ENCODE results near the gene KMT2B. TPM values are rescaled to one million over a fixed set of nuclear protein-coding genes. Genes with fewer than 3 reads are reported as not detected.

KMT2B gene
- total RNA-seq, 1 experiment from 2014 or later = 2.8 TPM

- DNase-seq (ENCODE audit: low read depth) = no peak
Observed at GRCh38 chr19:35784503-35785338, 66.9 kb downstream of the KMT2B start.

GRCh38 chr19:35785339-35785627 is 67.5 kb downstream of the KMT2B start:
- in situ Hi-C loops (cut with HindIII; ENCODE audit: low pct_unique_long_range_greater_than_20kb, low sequenced_read_pairs) = no loop called here
- DNase-seq (ENCODE audit: low read depth) = no peak

More at GRCh38 chr19:35784503-35785338, 66.9 kb downstream of the KMT2B start:
- in situ Hi-C loops (cut with HindIII; ENCODE audit: low pct_unique_long_range_greater_than_20kb, low sequenced_read_pairs) = no loop called here

- DNase-seq (ENCODE audit: low read depth) = no peak
- in situ Hi-C loops (cut with HindIII; ENCODE audit: low pct_unique_long_range_greater_than_20kb, low sequenced_read_pairs) = no loop called here
Observed at GRCh38 chr19:35786299-35787160, 68.7 kb downstream of the KMT2B start.

DNA sequence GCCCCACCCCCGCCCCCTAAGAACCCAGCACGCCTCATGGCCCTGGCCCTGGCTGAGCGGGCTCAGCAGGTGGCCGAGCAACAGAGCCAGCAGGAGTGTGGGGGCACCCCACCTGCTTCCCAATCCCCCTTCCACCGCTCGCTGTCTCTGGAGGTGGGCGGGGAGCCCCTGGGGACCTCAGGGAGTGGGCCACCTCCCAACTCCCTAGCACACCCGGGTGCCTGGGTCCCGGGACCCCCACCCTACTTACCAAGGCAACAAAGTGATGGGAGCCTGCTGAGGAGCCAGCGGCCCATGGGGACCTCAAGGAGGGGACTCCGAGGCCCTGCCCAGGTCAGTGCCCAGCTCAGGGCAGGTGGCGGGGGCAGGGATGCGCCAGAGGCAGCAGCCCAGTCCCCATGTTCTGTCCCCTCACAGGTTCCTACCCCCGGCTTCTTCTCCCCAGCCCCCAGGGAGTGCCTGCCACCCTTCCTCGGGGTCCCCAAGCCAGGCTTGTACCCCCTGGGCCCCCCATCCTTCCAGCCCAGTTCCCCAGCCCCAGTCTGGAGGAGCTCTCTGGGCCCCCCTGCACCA is 69.5 kb downstream of the KMT2B start:
- in situ Hi-C loops (cut with HindIII; ENCODE audit: low pct_unique_long_range_greater_than_20kb, low sequenced_read_pairs) = no loop called here
- no peak for DNase-seq (ENCODE audit: low read depth)

Other genes starting within 250 kb of the KMT2B start
- not detected in 2 replicates for gene KRTDAP, start 227.5 kb upstream of the KMT2B start, total RNA-seq (2014; rRNA removed; shearing (Covaris generic); ENCODE audit: low replicate concordance)
- gene DMKN, start 204.4 kb upstream of the KMT2B start, total RNA-seq (2014; rRNA removed; shearing (Covaris generic); ENCODE audit: low replicate concordance) = not detected in 2 replicates
- gene SBSN, start 189.7 kb upstream of the KMT2B start, total RNA-seq (2014; rRNA removed; shearing (Covaris generic); ENCODE audit: low replicate concordance) = not detected in 2 replicates
- gene GAPDHS, start 184.5 kb upstream of the KMT2B start, total RNA-seq (2014; rRNA removed; shearing (Covaris generic); ENCODE audit: low replicate concordance) = not detected in 2 replicates
- gene TMEM147, start 172.4 kb upstream of the KMT2B start, total RNA-seq (2014; rRNA removed; shearing (Covaris generic); ENCODE audit: low replicate concordance) = 218 and 221 TPM in 2 replicates
- not detected in 2 replicates for gene ATP4A, start 154.3 kb upstream of the KMT2B start, total RNA-seq (2014; rRNA removed; shearing (Covaris generic); ENCODE audit: low replicate concordance)
- not detected in 2 replicates for gene PMIS2, start 131.8 kb upstream of the KMT2B start, total RNA-seq (2014; rRNA removed; shearing (Covaris generic); ENCODE audit: low replicate concordance)
- 28.8 and 34.4 TPM in 2 replicates for gene HAUS5, start 105.3 kb upstream of the KMT2B start, total RNA-seq (2014; rRNA removed; shearing (Covaris generic); ENCODE audit: low replicate concordance)
- gene RBM42, start 89.0 kb upstream of the KMT2B start, total RNA-seq (2014; rRNA removed; shearing (Covaris generic); ENCODE audit: low replicate concordance) = 171 and 180 TPM in 2 replicates
- 0.64 TPM in 1 of 2 replicates, not detected in the other for gene ETV2, start 76.3 kb upstream of the KMT2B start, total RNA-seq (2014; rRNA removed; shearing (Covaris generic); ENCODE audit: low replicate concordance)
- gene COX6B1, start 69.7 kb upstream of the KMT2B start, total RNA-seq (2014; rRNA removed; shearing (Covaris generic); ENCODE audit: low replicate concordance) = 438 and 558 TPM in 2 replicates
- not detected in 2 replicates for gene UPK1A, start 51.5 kb upstream of the KMT2B start, total RNA-seq (2014; rRNA removed; shearing (Covaris generic); ENCODE audit: low replicate concordance)
- not detected in 2 replicates for gene ZBTB32, start 13.4 kb upstream of the KMT2B start, total RNA-seq (2014; rRNA removed; shearing (Covaris generic); ENCODE audit: low replicate concordance)
- 10.1 and 18.1 TPM in 2 replicates for gene IGFLR1, start 24.4 kb downstream of the KMT2B start, total RNA-seq (2014; rRNA removed; shearing (Covaris generic); ENCODE audit: low replicate concordance)
- 7.1 and 14.1 TPM in 2 replicates for gene U2AF1L4, start 27.4 kb downstream of the KMT2B start, total RNA-seq (2014; rRNA removed; shearing (Covaris generic); ENCODE audit: low replicate concordance)
- gene PSENEN, start 27.6 kb downstream of the KMT2B start, total RNA-seq (2014; rRNA removed; shearing (Covaris generic); ENCODE audit: low replicate concordance) = 151 and 186 TPM in 2 replicates
- 7.4 and 15.5 TPM in 2 replicates for gene LIN37, start 30.6 kb downstream of the KMT2B start, total RNA-seq (2014; rRNA removed; shearing (Covaris generic); ENCODE audit: low replicate concordance)
- not detected in 2 replicates for gene HSPB6, start 39.0 kb downstream of the KMT2B start, total RNA-seq (2014; rRNA removed; shearing (Covaris generic); ENCODE audit: low replicate concordance)
- 8.0 and 9.8 TPM in 2 replicates for gene PROSER3, start 40.2 kb downstream of the KMT2B start, total RNA-seq (2014; rRNA removed; shearing (Covaris generic); ENCODE audit: low replicate concordance)
- 2.2 and 3.5 TPM in 2 replicates for gene ARHGAP33, start 57.6 kb downstream of the KMT2B start, total RNA-seq (2014; rRNA removed; shearing (Covaris generic); ENCODE audit: low replicate concordance)
- 0.17 TPM in 1 of 2 replicates, not detected in the other for gene PRODH2, start 94.8 kb downstream of the KMT2B start, total RNA-seq (2014; rRNA removed; shearing (Covaris generic); ENCODE audit: low replicate concordance)
- 0.41 and 0.88 TPM in 2 replicates for gene NPHS1, start 134.5 kb downstream of the KMT2B start, total RNA-seq (2014; rRNA removed; shearing (Covaris generic); ENCODE audit: low replicate concordance)
- not detected in 2 replicates for gene KIRREL2, start 138.9 kb downstream of the KMT2B start, total RNA-seq (2014; rRNA removed; shearing (Covaris generic); ENCODE audit: low replicate concordance)
- 53.9 and 58.7 TPM in 2 replicates for gene APLP1, start 150.6 kb downstream of the KMT2B start, total RNA-seq (2014; rRNA removed; shearing (Covaris generic); ENCODE audit: low replicate concordance)
- gene NFKBID, start 182.5 kb downstream of the KMT2B start, total RNA-seq (2014; rRNA removed; shearing (Covaris generic); ENCODE audit: low replicate concordance) = 4.8 and 5.8 TPM in 2 replicates
- 0.88 TPM in 1 of 2 replicates, not detected in the other for gene HCST, start 184.5 kb downstream of the KMT2B start, total RNA-seq (2014; rRNA removed; shearing (Covaris generic); ENCODE audit: low replicate concordance)
- not detected in 2 replicates for gene TYROBP, start 190.3 kb downstream of the KMT2B start, total RNA-seq (2014; rRNA removed; shearing (Covaris generic); ENCODE audit: low replicate concordance)
- 4.4 and 9.7 TPM in 2 replicates for gene LRFN3, start 218.4 kb downstream of the KMT2B start, total RNA-seq (2014; rRNA removed; shearing (Covaris generic); ENCODE audit: low replicate concordance)